NCI-H2171 treated with DMSO at 0.1 percent for 48 hours (cell line): ENCODE data around the gene AQR.
"Not testable (repeated sequence)": the region's sequence is repeated elsewhere in the genome, so short reads cannot be mapped to it uniquely, and the experiment has no call there.

Experiments
- DNase-seq: peaks from one replicate; lab custom pipeline; 2025; lab: John Stamatoyannopoulos, UW

AQR gene

GRCh38 chr15:34969340-34970097 lies at the start of gene AQR:
TSS of gene AQR (minus strand) at chr15:34969742. CDS start at chr15:34969613, 129 bp downstream.
- peak; percentile 98 for DNase-seq

DNA sequence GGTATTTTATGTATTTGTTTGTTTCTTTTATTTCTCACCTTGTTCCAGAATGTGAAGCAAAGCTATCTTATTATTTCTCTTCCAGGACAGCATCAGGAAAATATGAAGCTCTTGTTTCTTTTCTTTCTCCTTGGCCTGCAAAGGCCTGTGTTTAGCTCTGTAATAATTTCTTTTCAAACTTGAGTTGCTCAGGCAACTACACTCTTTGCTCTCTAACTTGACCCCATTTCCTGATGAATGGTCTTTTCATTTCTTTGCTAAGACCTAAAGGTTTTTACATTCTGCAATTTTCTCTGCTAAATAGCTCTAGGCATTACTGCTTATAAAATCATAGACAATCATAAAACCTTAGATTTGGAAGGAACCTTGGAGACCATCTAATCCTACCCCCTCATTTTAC lies 44.7 kb upstream of the AQR start:
- no peak for DNase-seq

GRCh38 chr15:35013370-35013769 lies 43.8 kb upstream of the AQR start:
- DNase-seq, result no peak

- DNase-seq, result no peak
Measured at GRCh38 chr15:35007397-35007796, 37.9 kb upstream of the AQR start.

- DNase-seq, result no peak
Measured at GRCh38 chr15:35005933-35006332, 36.4 kb upstream of the AQR start.

DNA sequence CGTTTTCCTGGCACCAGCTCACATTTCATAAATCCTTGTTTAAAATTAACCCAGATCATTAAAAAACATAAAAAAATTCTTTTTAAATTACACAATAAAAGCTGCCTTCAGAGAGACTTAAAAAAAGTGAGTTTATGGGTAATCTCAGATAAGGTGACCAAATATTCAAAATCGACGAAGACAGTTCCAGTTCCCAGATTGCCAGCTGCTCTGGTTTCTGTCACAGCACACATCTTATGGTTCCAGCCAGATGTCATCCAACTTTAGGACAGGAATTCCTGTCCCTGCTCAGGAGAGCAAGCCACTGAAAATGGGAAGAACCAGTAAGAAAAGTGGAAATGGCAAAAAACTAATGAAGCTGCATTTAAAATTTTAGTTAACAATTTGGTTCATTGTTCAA lies 34.4 kb upstream of the AQR start:
- DNase-seq, result no peak

DNA sequence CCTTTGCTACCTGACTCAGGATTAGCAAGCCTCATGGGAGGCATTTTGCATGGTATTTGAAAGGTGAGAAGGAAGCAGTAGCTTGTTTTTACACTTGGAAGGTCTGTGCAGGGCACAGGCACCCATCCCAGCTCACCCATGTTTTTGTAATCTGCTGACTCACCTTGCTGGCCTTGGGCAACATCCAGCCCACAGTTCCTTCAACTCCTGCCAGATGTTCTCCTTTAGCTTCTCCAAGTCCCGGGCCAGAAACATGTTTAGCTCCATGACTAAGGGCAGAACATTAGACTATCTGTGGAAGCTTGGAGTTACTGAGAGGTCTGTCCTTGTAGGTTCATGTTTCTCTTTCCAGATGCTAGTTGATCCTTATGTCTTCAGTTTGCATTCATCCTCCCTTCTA lies 31.0 kb upstream of the AQR start:
- DNase-seq, result peak; percentile 51

DNA sequence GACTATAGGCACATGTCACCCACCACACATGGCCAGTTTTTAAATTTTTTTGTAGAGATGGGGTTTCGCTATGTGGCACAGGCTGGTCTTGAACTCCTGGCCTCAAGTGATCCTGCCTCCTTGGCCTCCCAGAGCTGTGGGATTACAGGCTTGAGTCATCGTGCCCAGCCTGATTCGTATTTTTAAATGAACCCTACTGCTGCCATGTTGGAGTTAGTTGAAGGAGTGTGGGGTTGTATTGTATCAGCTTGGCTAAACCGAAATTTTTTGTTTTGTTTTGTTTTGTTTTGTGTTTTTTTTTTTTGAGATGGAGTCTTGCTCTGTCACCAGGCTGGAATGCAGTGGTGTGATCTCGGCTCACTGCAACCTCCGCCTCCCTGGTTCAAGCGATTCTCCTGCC lies 30.4 kb upstream of the AQR start:
- DNase-seq, result no peak

GRCh38 chr15:34994925-34995324 lies 25.4 kb upstream of the AQR start:
- DNase-seq, result no peak

- DNase-seq, result no peak
Measured at GRCh38 chr15:34993877-34994276, 24.3 kb upstream of the AQR start.

DNA sequence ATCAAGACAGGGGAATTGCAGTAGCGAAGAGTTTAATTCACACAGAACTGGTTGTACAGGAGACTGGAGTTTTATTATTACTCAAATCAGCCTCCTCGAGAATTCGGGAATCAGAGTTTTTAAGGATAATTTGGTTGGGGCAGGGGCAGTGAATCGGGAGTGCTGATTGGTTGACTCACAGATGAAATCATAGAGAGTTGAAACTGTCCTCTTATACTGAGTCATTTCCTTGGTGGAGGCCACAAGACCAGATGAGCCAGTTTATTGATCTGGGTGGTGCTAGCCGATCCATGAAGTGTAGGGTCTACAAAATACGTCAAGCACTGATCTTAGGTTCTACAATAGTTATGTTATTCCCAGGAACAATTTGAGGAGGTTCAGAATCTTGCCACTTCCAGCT lies 23.9 kb upstream of the AQR start:
- DNase-seq, result no peak

GRCh38 chr15:34988027-34988902 lies 18.7 kb upstream of the AQR start, which contains the start of gene ZNF770:
TSS of gene ZNF770 (minus strand) at chr15:34988287. CDS start at chr15:34983434, 4,853 bp downstream.
- peak; percentile 78 for DNase-seq

DNA sequence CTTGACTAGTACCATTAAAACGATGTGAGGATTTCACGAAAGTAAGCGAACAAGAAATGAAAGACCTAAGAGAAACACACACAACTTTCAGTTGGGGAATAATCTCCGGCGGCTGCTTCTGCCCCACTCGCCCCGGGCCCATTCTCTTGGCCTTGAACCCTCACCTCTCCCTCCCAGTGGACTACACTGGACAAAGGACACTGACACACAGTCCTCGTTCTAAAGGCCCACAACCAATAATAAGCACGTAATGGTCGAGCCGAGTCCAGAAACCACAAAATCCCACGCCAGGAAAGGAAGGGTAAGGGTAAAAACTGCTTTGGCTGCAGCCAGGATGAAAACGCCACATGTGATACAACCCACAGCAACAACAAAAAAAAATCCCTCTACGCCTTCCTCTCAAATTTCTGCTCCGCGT lies 18.1 kb upstream of the AQR start:
- no peak for DNase-seq

- DNase-seq, result no peak
Measured at GRCh38 chr15:34986771-34987480, 17.4 kb upstream of the AQR start.

DNA sequence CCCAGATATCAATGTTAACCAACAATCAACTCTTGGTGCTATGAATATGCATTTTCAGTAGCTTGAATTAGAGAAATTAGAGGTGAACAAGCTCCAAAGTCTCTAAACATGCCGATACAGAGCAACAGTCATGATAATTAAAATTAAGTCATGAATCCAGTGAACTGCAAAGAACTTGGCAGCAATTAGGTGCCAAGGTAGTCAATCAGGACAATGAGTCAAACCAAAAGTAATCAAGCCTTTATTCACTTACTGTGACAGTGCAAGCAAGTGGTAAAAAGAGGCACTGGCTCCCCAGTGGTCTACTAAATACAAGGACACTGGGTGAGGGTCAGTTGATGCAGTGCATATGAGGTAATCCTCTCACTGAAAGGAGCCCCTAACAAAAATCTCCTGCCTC lies 16.8 kb upstream of the AQR start:
- no peak for DNase-seq

DNA sequence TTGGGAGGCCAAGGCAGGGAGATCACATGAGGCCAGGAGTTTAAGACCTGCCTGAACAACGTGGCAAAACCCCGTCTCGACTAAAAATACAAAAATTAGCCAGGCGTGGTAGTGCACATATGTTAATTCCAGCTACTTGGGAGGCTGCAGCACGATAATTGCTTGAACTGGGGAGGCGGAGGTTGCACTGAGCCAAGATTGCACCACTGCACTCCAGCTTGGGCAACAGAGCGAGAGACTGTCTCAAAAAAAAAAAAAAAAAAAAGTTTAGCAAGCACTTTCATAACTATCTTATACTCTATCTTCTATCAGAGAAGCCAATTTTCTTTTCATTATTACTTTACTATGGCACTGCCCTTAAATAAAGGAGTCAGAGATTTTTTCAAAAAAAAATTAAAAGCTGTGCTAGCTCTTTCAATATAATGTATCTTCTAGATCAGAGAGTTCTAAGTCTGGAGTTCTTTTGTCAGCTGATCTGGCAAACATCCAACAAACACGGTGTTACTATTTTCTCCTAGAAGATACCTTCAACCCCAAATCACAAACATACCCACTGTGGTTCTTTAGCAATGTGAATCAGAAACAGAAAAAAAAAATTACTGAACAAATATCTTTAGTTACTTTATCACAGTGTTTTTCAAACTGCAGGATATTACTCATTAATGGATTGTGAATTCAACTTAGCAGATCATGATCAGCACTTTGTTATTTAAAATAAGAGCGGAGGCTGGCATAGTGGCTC lies 15.5 kb upstream of the AQR start:
- no peak for DNase-seq

DNA sequence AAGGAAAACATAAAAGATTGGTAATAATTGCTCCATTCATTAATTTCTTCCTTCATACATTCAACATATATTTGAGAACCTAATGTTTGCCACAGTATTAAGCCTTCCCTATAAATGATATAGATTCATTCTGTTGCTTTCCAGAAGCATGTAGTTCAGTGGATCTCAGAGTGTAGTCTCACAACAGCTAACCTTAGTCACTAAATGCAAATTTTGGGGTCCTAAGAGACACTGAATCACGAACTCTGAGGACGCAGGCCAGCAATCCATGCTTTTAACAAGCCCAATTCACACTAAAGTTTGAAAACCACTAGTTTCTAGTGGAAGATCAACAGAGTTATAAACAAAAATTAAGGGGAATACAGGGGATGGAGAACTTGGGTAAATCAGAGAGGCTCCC lies 7.2 kb upstream of the AQR start:
- DNase-seq, result no peak

DNA sequence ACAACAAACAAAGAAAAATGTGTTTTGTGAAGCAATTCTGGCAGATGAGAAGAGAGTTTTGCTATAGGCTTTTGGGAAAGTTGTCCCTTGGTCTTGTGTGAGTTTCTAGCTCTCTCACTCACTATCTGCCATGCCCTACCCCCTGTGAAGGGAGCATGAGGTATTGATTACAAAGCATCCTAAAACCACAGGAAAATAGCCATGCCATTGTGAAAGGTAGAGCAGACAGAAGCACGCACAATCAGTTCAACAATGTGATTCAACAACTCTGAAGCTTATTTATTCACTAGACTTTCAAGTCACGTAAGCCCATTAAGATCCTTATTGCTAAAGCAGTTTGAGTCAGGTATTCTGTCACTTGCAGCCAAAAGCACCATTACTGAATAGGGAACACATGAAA lies 6.5 kb upstream of the AQR start:
- DNase-seq, result no peak

GRCh38 chr15:34973512-34973911 lies 4.0 kb upstream of the AQR start:
- no peak for DNase-seq

DNA sequence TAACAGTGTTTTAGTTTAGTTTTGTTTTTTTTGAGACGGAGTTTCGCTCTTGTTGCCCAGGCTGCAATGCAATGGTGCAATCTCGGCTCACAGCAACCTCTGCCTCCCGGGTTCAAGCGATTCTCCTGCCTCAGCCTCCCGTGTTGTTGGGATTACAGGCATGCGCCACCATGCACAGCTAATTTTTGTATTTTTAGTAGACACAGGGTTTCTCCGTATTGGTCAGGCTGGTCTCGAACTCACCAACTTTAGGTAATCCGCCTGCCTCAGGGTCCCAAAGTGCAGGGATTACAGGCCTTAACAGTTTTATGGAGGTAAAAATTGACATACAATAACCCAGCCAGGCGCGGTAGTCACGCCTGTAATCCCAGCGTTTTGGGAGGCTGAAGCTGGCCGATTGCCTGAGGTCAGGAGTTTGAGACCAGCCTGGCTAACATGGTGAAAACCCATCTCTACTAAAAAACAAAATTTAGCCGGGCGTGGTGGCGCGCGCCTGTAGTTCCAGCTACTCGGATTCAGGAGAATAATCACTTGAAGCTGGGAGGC lies 629 bp upstream of the AQR start:
- not testable (repeated sequence) for DNase-seq

DNA sequence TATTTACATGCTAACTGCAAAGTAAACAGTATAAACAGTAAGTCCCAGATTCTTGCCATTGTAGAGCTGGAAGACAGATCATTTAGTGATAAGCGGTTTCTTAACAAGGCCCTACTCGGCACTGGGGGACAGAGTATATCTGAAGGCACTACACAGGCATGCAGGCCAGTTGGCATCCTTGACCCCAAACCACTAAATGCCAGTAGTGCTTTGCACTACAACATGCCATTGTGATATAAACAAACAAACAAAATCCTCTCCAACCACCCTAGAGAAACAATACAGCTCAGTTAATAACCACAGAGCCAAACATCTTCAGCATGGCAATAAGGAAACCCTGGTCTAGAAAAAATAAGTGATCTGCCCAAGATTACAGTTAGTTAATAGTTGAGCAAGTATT lies 5.3 kb downstream of the AQR start:
- DNase-seq, result no peak

DNA sequence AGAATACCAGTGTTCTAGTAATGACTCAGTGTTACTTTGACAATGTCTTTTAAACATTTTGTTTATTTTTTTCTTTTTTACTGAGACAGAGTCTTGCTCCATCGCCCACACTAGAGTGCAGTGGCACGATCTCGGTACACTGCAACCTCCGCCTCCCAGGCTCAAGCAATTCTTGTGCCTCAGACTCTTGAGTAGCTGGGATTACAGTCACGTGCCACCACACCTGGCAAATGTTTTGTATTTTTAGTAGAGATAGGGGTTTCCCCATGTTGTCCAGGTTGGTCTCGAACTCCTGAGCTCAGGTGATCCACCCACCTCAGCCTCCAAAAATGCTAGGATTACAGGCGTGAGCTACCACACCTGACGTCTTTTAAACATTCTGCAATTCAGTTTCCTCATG lies 15.7 kb downstream of the AQR start:
- DNase-seq, result no peak
